ENCODE results near the gene LAMC1.

LAMC1 gene

GRCh38 chr1:183152180-183152579 lies 129.0 kb downstream of the LAMC1 start:
- DNase-seq: no peak

- DNase-seq: no peak
Measured at GRCh38 chr1:183155939-183156338, 132.7 kb downstream of the LAMC1 start.

- DNase-seq: no peak
Measured at GRCh38 chr1:183159960-183160359, 136.7 kb downstream of the LAMC1 start.

- DNase-seq: no peak
Measured at GRCh38 chr1:183161391-183161790, 138.2 kb downstream of the LAMC1 start.

GRCh38 chr1:183163316-183163715 lies 140.1 kb downstream of the LAMC1 start:
- DNase-seq: no peak

GRCh38 chr1:183164340-183164739 lies 141.1 kb downstream of the LAMC1 start:
- DNase-seq: no peak

- no peak for DNase-seq
Measured at GRCh38 chr1:183164963-183165362, 141.7 kb downstream of the LAMC1 start.

GRCh38 chr1:183165456-183165855 lies 142.2 kb downstream of the LAMC1 start:
- no peak for DNase-seq

GRCh38 chr1:183166454-183166853 lies 143.2 kb downstream of the LAMC1 start:
- DNase-seq: no peak

- DNase-seq: no peak
Measured at GRCh38 chr1:183167676-183168075, 144.5 kb downstream of the LAMC1 start.

- no peak for DNase-seq
Measured at GRCh38 chr1:183168308-183168707, 145.1 kb downstream of the LAMC1 start.

GRCh38 chr1:183173828-183174227 lies 150.6 kb downstream of the LAMC1 start:
- no peak for DNase-seq

- no peak for DNase-seq
Measured at GRCh38 chr1:183175631-183176030, 152.4 kb downstream of the LAMC1 start.

- no peak for DNase-seq
Measured at GRCh38 chr1:183178545-183178944, 155.3 kb downstream of the LAMC1 start.

- DNase-seq: no peak
Measured at GRCh38 chr1:183179033-183179432, 155.8 kb downstream of the LAMC1 start.

- no peak for DNase-seq
Measured at GRCh38 chr1:183180218-183180617, 157.0 kb downstream of the LAMC1 start.

GRCh38 chr1:183180634-183181056 lies 157.4 kb downstream of the LAMC1 start:
- no peak for DNase-seq

- DNase-seq: no peak
Measured at GRCh38 chr1:183185941-183186490, 162.8 kb downstream of the LAMC1 start, which contains the start of gene LAMC2. Gene LAMC2 (plus strand): TSS chr1:183186264. CDS start chr1:183186353, 89 bp downstream.

- DNase-seq: no peak
Measured at GRCh38 chr1:183186841-183187240, 163.6 kb downstream of the LAMC1 start.

GRCh38 chr1:183188240-183188639 lies 165.0 kb downstream of the LAMC1 start:
- no peak for DNase-seq

GRCh38 chr1:183191833-183192232 lies 168.6 kb downstream of the LAMC1 start:
- no peak for DNase-seq

GRCh38 chr1:183193963-183194525 lies 170.8 kb downstream of the LAMC1 start:
- no peak for DNase-seq

GRCh38 chr1:183194527-183195141 lies 171.4 kb downstream of the LAMC1 start:
- DNase-seq: no peak

- no peak for DNase-seq
Measured at GRCh38 chr1:183195142-183195574, 171.9 kb downstream of the LAMC1 start.
